Neuronal stem cell (in vitro differentiated cells): Measurements from ENCODE around the gene SLIT3.

Experiments
- DNase-seq: peaks from one replicate; pipeline ENCODE4 v3.0.0-alpha.2; 2013; ENCODE audit warnings: low spot score
- H2AFZ ChIP-seq: one replicate; pipeline ENCODE4 v1.6.1; 2013; ENCODE audit warnings: mild to moderate bottlenecking, low read length, inconsistent platforms
- H2AK5ac ChIP-seq: 2 replicates; pipeline ENCODE4 v1.6.1; 2013; ENCODE audit warnings: low read depth, mild to moderate bottlenecking, inconsistent platforms, low read length, moderate library complexity, mixed read lengths
- H2BK120ac ChIP-seq: 2 replicates; pipeline ENCODE4 v1.6.1; 2013; ENCODE audit warnings: low read depth, mild to moderate bottlenecking, inconsistent platforms, low read length, moderate library complexity, mixed read lengths
- H2BK12ac ChIP-seq: one replicate; pipeline ENCODE4 v1.6.1; 2013; ENCODE audit warnings: low read length, inconsistent platforms
- H2BK15ac ChIP-seq: 2 replicates; pipeline ENCODE4 v1.6.1; 2013; ENCODE audit warnings: mild to moderate bottlenecking, low read length, inconsistent platforms, mixed read lengths
- H2BK5ac ChIP-seq: one replicate; pipeline ENCODE4 v1.6.1; 2013; ENCODE audit warnings: inconsistent platforms, mild to moderate bottlenecking, low read length, moderate library complexity
- H3K14ac ChIP-seq: one replicate; pipeline ENCODE4 v1.6.1; 2013; ENCODE audit warnings: low read length, inconsistent platforms
- H3K18ac ChIP-seq: 2 replicates; pipeline ENCODE4 v1.6.1; 2013; ENCODE audit warnings: low read length, inconsistent platforms
- H3K23ac ChIP-seq: 2 replicates; pipeline ENCODE4 v1.6.1; 2013; ENCODE audit warnings: low read depth, mild to moderate bottlenecking, mixed read lengths, low read length, inconsistent platforms; ENCODE audit not compliant: poor library complexity
- H3K27ac ChIP-seq: replicated peaks from 3 replicates; pipeline ENCODE4 v1.5.1; 2013; ENCODE audit warnings: low read length, inconsistent platforms
- H3K27me3 ChIP-seq, 3 experiments: 2 replicates each; pipeline ENCODE4 v1.6.1; 2013; ENCODE audit warnings: low read length in 3 of 3, mild to moderate bottlenecking in 2 of 3, inconsistent platforms in 1 of 3, low read depth in 1 of 3, mixed read lengths in 1 of 3, moderate library complexity in 1 of 3; ENCODE audit not compliant: control insufficient read depth in 3 of 3, insufficient read depth in 3 of 3
- H3K36me3 ChIP-seq, 2 donors: replicated peaks in 1 of 2; 2 replicates each; pipeline ENCODE4 v1.6.1; 2013; ENCODE audit warnings: low read length in 2 of 2; ENCODE audit not compliant: control insufficient read depth in 2 of 2, insufficient read depth in 2 of 2
- H3K4ac ChIP-seq: 2 replicates; pipeline ENCODE4 v1.6.1; 2013; ENCODE audit warnings: inconsistent platforms, mild to moderate bottlenecking, low read length, moderate library complexity
- H3K4me1 ChIP-seq, 2 donors: 1 replicate in 1 of 2; 2 replicates in 1 of 2; pipeline ENCODE4 v1.6.1; 2013; ENCODE audit warnings: low read length in 2 of 2, low read depth in 1 of 2; ENCODE audit not compliant: control insufficient read depth in 2 of 2, insufficient read depth in 1 of 2
- H3K4me2 ChIP-seq: one replicate; pipeline ENCODE4 v1.6.1; 2013; ENCODE audit warnings: mild to moderate bottlenecking, low read length, inconsistent platforms; ENCODE audit not compliant: insufficient read depth, poor library complexity, severe bottlenecking
- H3K4me3 ChIP-seq, 2 donors: 2 replicates each; pipeline ENCODE4 v1.5.1; 2013; ENCODE audit warnings: low read length in 2 of 2, mild to moderate bottlenecking in 2 of 2, inconsistent platforms in 1 of 2, moderate library complexity in 1 of 2
- H3K79me1 ChIP-seq: one replicate; pipeline ENCODE4 v1.6.1; 2013; ENCODE audit warnings: low read depth, mild to moderate bottlenecking, inconsistent platforms, low read length, moderate library complexity
- H3K9ac ChIP-seq: one replicate; pipeline ENCODE4 v1.6.1; 2013; ENCODE audit warnings: mild to moderate bottlenecking, low read depth, low read length, inconsistent platforms; ENCODE audit not compliant: poor library complexity
- H3K9me3 ChIP-seq, 2 donors: replicated peaks in 1 of 2; 2 replicates each; pipeline versions ENCODE3 to v1.6.1; 2013; ENCODE audit warnings: low read length in 2 of 2, mild to moderate bottlenecking in 2 of 2, inconsistent platforms in 1 of 2, low read depth in 1 of 2, mixed read lengths in 1 of 2, moderate library complexity in 1 of 2; ENCODE audit not compliant: control insufficient read depth in 2 of 2, insufficient read depth in 1 of 2
- H4K8ac ChIP-seq: one replicate; pipeline ENCODE4 v1.6.1; 2013; ENCODE audit warnings: low read depth, mild to moderate bottlenecking, inconsistent platforms, low read length, moderate library complexity
- H4K91ac ChIP-seq: one replicate; pipeline ENCODE4 v1.6.1; 2013; ENCODE audit warnings: low read length, low read depth, mild to moderate bottlenecking, inconsistent platforms; ENCODE audit not compliant: poor library complexity
- WGBS, 2 donors: extraction: QIAGEN DNeasy Blood & Tissue Kit; methylation state at CpG; one replicate each; pipeline ENCODE4 v1.1.7; 2013; ENCODE audit warnings: missing lambda C conversion rate in 2 of 2, mixed read lengths in 1 of 2; ENCODE audit not compliant: insufficient read length in 2 of 2, insufficient replicate concordance in 1 of 2; ENCODE audit errors: extremely low coverage in 2 of 2; 5-methylcytosine and 5-hydroxymethylcytosine counted together

The SLIT3 gene

GRCh38 chr5:169242849-169243186 is 58.1 kb downstream of the SLIT3 start:
- Histone ChIP-seq H3K23ac (no peak overlapping the region), H3K27me3 (no peaks in the 10 kb centered on the region), H2BK5ac (no peak overlapping the region), H2BK15ac (no peak overlapping the region), H3K9me3 (no peaks in the 10 kb centered on the region), H3K4me2 (no peak overlapping the region), H3K4ac (no peak overlapping the region), H3K79me1 (no peaks in the 10 kb centered on the region), H2BK12ac (no peak overlapping the region), H2BK120ac (no peak overlapping the region), H4K8ac (no peak overlapping the region), H3K18ac (no peak overlapping the region), H4K91ac (no peak overlapping the region), H3K27ac (no peak overlapping the region), H3K4me3 (no peak overlapping the region), H3K14ac (no peak overlapping the region), H2AFZ (no peak overlapping the region), H3K9ac (no peak overlapping the region), H2AK5ac (no peak overlapping the region), H3K36me3 (no peaks in the 10 kb centered on the region), H3K4me1 (peaks cover 0 to 2% of the 10 kb centered on the region in 2 donors)
- no peak for DNase-seq
- no CpG with 5 or more reads among the region's 2 CpGs for WGBS, 2 donors

- DNase-seq, result no peak
- no peak overlapping the region for H3K4me3 ChIP-seq
- H3K9me3 ChIP-seq, result no peaks in the 10 kb centered on the region
- H4K91ac ChIP-seq, result no peak overlapping the region
- no peak overlapping the region for H3K9ac ChIP-seq
- H3K14ac ChIP-seq, result no peak overlapping the region
- no peak overlapping the region for H2BK12ac ChIP-seq
- H3K4me1 ChIP-seq, result peaks cover 0 to 2% of the 10 kb centered on the region in 2 donors
- H3K4ac ChIP-seq, result no peak overlapping the region
- no peaks in the 10 kb centered on the region for H3K36me3 ChIP-seq
- no peak overlapping the region for H2AK5ac ChIP-seq
- no peak overlapping the region for H2AFZ ChIP-seq
- H3K79me1 ChIP-seq, result no peaks in the 10 kb centered on the region
- no peak overlapping the region for H3K4me2 ChIP-seq
- H2BK15ac ChIP-seq, result no peak overlapping the region
- H3K18ac ChIP-seq, result no peak overlapping the region
- WGBS, 2 donors, result no CpG with 5 or more reads among the region's 4 CpGs
- H2BK120ac ChIP-seq, result no peak overlapping the region
- no peak overlapping the region for H3K27ac ChIP-seq
- H4K8ac ChIP-seq, result no peak overlapping the region
- no peak overlapping the region for H2BK5ac ChIP-seq
- H3K27me3 ChIP-seq, result no peaks in the 10 kb centered on the region
- H3K23ac ChIP-seq, result no peak overlapping the region
Observed at GRCh38 chr5:169242175-169242848, 58.6 kb downstream of the SLIT3 start.

GRCh38 chr5:169229342-169229892 is 71.5 kb downstream of the SLIT3 start:
- no peak overlapping the region for H2AK5ac ChIP-seq
- no peaks in the 10 kb centered on the region for H3K9me3 ChIP-seq
- no peak overlapping the region for H4K8ac ChIP-seq
- no peaks in the 10 kb centered on the region for H3K79me1 ChIP-seq
- no peak overlapping the region for H3K4me2 ChIP-seq
- H3K27me3 ChIP-seq, result no peaks in the 10 kb centered on the region
- H3K4ac ChIP-seq, result no peak overlapping the region
- WGBS, 2 donors, result no CpG with 5 or more reads among the region's 6 CpGs
- H3K4me3 ChIP-seq, result no peak overlapping the region
- H4K91ac ChIP-seq, result no peak overlapping the region
- no peak overlapping the region for H3K23ac ChIP-seq
- H2BK120ac ChIP-seq, result no peak overlapping the region
- no peak overlapping the region for H2BK15ac ChIP-seq
- H3K27ac ChIP-seq, result no peak overlapping the region
- no peak overlapping the region for H2BK5ac ChIP-seq
- no peaks in the 10 kb centered on the region for H3K4me1 ChIP-seq
- H3K36me3 ChIP-seq, result no peaks in the 10 kb centered on the region
- no peak overlapping the region for H3K14ac ChIP-seq
- no peak overlapping the region for H2AFZ ChIP-seq
- no peak overlapping the region for H3K9ac ChIP-seq
- H2BK12ac ChIP-seq, result no peak overlapping the region
- DNase-seq, result no peak
- no peak overlapping the region for H3K18ac ChIP-seq

GRCh38 chr5:169226895-169227294 is 74.0 kb downstream of the SLIT3 start:
- no peak overlapping the region for H4K91ac ChIP-seq
- H2BK120ac ChIP-seq, result no peak overlapping the region
- H3K4me2 ChIP-seq, result no peak overlapping the region
- no peak overlapping the region for H3K9ac ChIP-seq
- no peak overlapping the region for H3K23ac ChIP-seq
- WGBS, 2 donors, result no CpG with 5 or more reads among the region's 3 CpGs
- peaks cover 0 to 2% of the 10 kb centered on the region in 2 donors for H3K4me1 ChIP-seq
- no peak overlapping the region for H2BK12ac ChIP-seq
- no peak overlapping the region for H3K27ac ChIP-seq
- H3K36me3 ChIP-seq, result no peaks in the 10 kb centered on the region
- H2AFZ ChIP-seq, result no peak overlapping the region
- H2BK5ac ChIP-seq, result no peak overlapping the region
- no peak overlapping the region for H3K4ac ChIP-seq
- no peaks in the 10 kb centered on the region for H3K79me1 ChIP-seq
- H4K8ac ChIP-seq, result no peak overlapping the region
- H3K27me3 ChIP-seq, result no peaks in the 10 kb centered on the region
- no peak overlapping the region for H2BK15ac ChIP-seq
- DNase-seq, result no peak
- H3K9me3 ChIP-seq, result no peaks in the 10 kb centered on the region
- H3K4me3 ChIP-seq, result no peak overlapping the region
- no peak overlapping the region for H3K14ac ChIP-seq
- no peak overlapping the region for H3K18ac ChIP-seq
- H2AK5ac ChIP-seq, result no peak overlapping the region
